ENCODE data around the gene THBS2. TPM values are rescaled to one million over a fixed set of nuclear protein-coding genes. Genes with fewer than 3 reads are reported as not detected.

The THBS2 gene
- total RNA-seq, 1 experiment from 2014 or later = not detected

GRCh38 chr6:169237496-169238134 lies 16.0 kb downstream of the THBS2 start:
- Histone ChIP-seq H3K27me3 (ENCODE audit: insufficient read depth, low read depth) (peaks cover 51% of the 10 kb centered on the region), H3K4me1 (replicated peaks; ENCODE audit: insufficient read depth) (no peaks in the 10 kb centered on the region), H3K9me2 (ENCODE audit: insufficient read depth) (no peaks in the 10 kb centered on the region), H3K36me3 (ENCODE audit: low read depth) (no peaks in the 10 kb centered on the region), H3F3A (ENCODE audit: insufficient read depth, low read depth) (no peaks in the 10 kb centered on the region), H3K27ac (no peak overlapping the region), H3K4me2 (no peak overlapping the region), H3K4me3 (no peak overlapping the region), H3K79me2 (ENCODE audit: low read depth) (no peaks in the 10 kb centered on the region), H3K9me3 (ENCODE audit: insufficient read depth, low read depth) (no peaks in the 10 kb centered on the region), H2AFZ (no peak overlapping the region), H4K20me1 (ENCODE audit: insufficient read depth) (no peaks in the 10 kb centered on the region)
- no TSS peak for BruUV-seq (replicated peaks)
- intact Hi-C loops (cut with micrococcal nuclease; ENCODE audit: unreplicated experiment) = no loop called here
- TF ChIP-seq CTCF (conservative IDR thresholded peaks at IDR 0.05) = no peak
- no peak for TF ChIP-seq EZH2 (IDR thresholded peaks at IDR 0.05; ENCODE audit: low read depth)
- ChIA-PET CTCF (no interaction called here), POLR2A (ENCODE audit: unreplicated experiment) (no interaction called here)
- no peak for DNase-seq

GRCh38 chr6:169236988-169237387 lies 16.7 kb downstream of the THBS2 start:
- Histone ChIP-seq H3K79me2 (ENCODE audit: low read depth) (no peaks in the 10 kb centered on the region), H3K9me3 (ENCODE audit: insufficient read depth, low read depth) (no peaks in the 10 kb centered on the region), H3K36me3 (ENCODE audit: low read depth) (no peaks in the 10 kb centered on the region), H3K4me1 (replicated peaks; ENCODE audit: insufficient read depth) (no peaks in the 10 kb centered on the region), H4K20me1 (ENCODE audit: insufficient read depth) (no peaks in the 10 kb centered on the region), H2AFZ (no peak overlapping the region), H3F3A (ENCODE audit: insufficient read depth, low read depth) (no peaks in the 10 kb centered on the region), H3K4me2 (no peak overlapping the region), H3K4me3 (no peak overlapping the region), H3K27me3 (ENCODE audit: insufficient read depth, low read depth) (peaks cover 47% of the 10 kb centered on the region), H3K9me2 (ENCODE audit: insufficient read depth) (no peaks in the 10 kb centered on the region), H3K27ac (no peak overlapping the region)
- CTCF ChIA-PET = no interaction called here
- POLR2A ChIA-PET (ENCODE audit: unreplicated experiment) = no interaction called here
- TF ChIP-seq EZH2 (IDR thresholded peaks at IDR 0.05; ENCODE audit: low read depth) = no peak
- TF ChIP-seq CTCF (conservative IDR thresholded peaks at IDR 0.05) = no peak
- BruUV-seq (replicated peaks) = no TSS peak
- DNase-seq = no peak
- intact Hi-C loops (cut with micrococcal nuclease; ENCODE audit: unreplicated experiment) = no loop called here

DNA sequence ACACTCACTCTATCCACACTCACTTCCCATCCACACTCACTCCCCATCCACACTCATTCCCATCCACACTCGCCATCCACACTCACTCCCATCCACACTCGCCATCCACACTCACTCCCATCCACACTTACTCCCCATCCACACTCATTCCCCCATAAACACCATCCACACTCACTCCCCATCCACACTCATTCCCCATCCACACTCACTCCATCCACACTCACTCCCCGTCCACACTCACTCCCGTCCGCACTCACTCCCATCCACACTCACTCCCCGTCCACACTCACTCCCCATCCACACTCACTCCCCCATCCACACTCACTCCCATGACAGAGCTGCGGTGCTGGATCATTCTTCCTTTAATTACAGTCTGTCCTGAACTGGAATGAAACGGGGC lies 17.1 kb downstream of the THBS2 start:
- Histone ChIP-seq H2AFZ (no peak overlapping the region), H3F3A (ENCODE audit: insufficient read depth, low read depth) (no peaks in the 10 kb centered on the region), H3K4me3 (no peak overlapping the region), H3K27ac (no peak overlapping the region), H3K27me3 (ENCODE audit: insufficient read depth, low read depth) (peaks cover 44% of the 10 kb centered on the region), H3K79me2 (ENCODE audit: low read depth) (no peaks in the 10 kb centered on the region), H3K4me2 (no peak overlapping the region), H4K20me1 (ENCODE audit: insufficient read depth) (no peaks in the 10 kb centered on the region), H3K9me3 (ENCODE audit: insufficient read depth, low read depth) (no peaks in the 10 kb centered on the region), H3K4me1 (replicated peaks; ENCODE audit: insufficient read depth) (no peaks in the 10 kb centered on the region), H3K36me3 (ENCODE audit: low read depth) (no peaks in the 10 kb centered on the region), H3K9me2 (ENCODE audit: insufficient read depth) (no peaks in the 10 kb centered on the region)
- CTCF ChIA-PET = no interaction called here
- BruUV-seq (replicated peaks) = no TSS peak
- POLR2A ChIA-PET (ENCODE audit: unreplicated experiment) = no interaction called here
- intact Hi-C loops (cut with micrococcal nuclease; ENCODE audit: unreplicated experiment) = no loop called here
- DNase-seq = no peak
- TF ChIP-seq EZH2 (IDR thresholded peaks at IDR 0.05; ENCODE audit: low read depth) = no peak
- no peak for TF ChIP-seq CTCF (conservative IDR thresholded peaks at IDR 0.05)
